HG03175 (cell line): Measurements from ENCODE around the gene ACACB.

ENCODE experiments used
- ATAC-seq: cut with Tn5 transposase; IDR thresholded peaks from one replicate; pipeline ENCODE4 v1.9.1; 2021; ENCODE audit warnings: mild to moderate bottlenecking, moderate library complexity; ENCODE audit not compliant: unreplicated experiment

ACACB gene

DNA sequence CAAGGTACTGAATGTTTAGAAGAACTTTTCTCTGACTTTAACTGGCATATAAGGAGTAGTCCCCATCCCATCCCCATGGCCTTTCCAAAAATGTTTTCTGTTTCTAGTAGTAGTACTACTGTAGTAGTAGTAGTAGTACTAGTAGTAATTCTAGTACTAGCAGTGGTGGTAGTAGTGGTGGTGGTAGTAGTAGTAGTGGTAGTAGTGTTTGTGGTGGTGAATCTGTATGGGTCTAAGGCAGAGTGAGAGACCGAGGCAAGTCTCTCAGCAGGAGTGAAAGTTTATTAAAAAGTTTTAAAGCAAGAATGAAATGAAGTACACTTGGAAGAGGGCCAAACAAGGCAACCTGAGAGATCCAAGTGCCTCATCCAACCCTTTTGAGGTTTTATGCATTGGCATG, 134.1 kb downstream of the ACACB start:
- ATAC-seq = no peak

DNA sequence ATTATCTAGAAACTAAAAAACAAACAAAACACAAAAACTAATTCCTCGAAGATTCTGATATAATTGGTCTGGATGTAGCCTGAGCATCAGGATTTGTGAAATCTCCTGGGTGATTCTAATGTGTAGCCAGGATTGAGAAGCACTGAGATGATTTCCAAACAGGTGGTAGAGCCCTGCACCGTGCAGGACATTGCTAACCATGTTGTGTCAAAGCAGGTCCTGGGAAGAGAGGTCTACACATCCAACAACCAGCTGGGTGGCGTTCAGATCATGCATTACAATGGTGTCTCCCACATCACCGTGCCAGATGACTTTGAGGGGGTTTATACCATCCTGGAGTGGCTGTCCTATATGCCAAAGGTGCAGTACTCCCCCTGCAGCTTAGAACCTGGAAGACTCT, 136.4 kb downstream of the ACACB start:
- ATAC-seq = no peak

GRCh38 chr12:109253913-109254544, 137.6 kb downstream of the ACACB start:
- ATAC-seq = no peak

DNA sequence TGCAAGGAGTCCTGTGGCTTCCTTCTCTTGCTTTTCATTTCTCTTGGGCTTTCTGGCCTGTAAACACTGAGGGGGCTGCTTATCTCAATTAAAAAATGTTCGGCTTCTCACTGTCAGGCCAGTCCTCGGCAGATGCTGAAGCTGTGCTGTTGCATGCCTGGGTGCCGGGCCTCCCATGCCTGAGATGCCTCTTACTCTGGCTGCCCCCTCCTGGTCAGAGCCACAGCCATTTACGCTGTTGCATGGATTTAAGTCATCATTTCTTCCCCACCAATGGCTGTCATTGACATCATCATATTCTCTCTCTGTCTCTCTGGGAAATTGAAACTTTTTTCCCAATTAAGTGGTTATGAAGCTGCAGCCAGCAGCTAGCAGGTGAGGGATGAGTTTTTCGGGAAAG, 139.0 kb downstream of the ACACB start:
- no peak for ATAC-seq

- ATAC-seq = no peak
These were observed 139.6 kb downstream of the ACACB start for GRCh38 chr12:109256011-109256410.

DNA sequence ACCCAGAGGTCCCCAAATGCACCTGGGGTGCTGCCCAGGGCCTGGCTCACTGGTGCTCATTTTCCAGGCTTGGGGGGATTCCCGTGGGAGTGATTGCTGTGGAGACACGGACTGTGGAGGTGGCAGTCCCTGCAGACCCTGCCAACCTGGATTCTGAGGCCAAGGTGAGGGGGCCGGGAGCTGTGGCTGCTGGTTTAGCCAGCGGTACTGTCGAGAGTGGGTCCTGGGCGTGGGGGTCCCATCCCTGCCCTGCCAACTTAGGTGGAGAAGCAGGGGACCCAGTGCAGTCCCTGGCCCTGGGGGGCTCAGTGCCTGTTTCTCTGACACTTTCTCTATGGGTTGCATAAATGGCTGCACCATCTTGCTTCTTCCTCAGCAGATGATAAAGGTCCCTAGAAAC, 141.8 kb downstream of the ACACB start:
- no peak for ATAC-seq

- ATAC-seq = no peak
These were observed 142.5 kb downstream of the ACACB start for GRCh38 chr12:109258607-109259544.

- no peak for ATAC-seq
These were observed 143.1 kb downstream of the ACACB start for GRCh38 chr12:109259545-109259895.

DNA sequence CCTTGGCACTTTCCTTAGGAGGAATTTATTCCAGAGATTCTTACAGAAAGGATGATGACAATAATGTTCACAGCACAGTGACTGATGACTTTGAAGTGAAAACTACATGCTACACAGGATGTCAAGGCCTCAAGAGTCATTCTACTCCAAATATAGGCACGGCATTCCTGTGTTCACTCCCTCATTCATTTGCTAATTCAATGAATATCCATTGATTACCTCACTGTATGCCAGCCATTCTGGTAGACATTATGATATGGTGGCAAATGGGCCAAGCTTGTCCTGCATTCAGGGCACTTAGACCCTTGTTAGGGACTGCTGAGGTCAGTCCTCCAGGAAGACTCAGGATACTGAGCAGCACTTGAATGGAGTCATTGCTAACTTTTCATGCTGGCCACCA, 144.7 kb downstream of the ACACB start:
- ATAC-seq = no peak

- no peak for ATAC-seq
These were observed 145.6 kb downstream of the ACACB start for GRCh38 chr12:109261939-109262338.

DNA sequence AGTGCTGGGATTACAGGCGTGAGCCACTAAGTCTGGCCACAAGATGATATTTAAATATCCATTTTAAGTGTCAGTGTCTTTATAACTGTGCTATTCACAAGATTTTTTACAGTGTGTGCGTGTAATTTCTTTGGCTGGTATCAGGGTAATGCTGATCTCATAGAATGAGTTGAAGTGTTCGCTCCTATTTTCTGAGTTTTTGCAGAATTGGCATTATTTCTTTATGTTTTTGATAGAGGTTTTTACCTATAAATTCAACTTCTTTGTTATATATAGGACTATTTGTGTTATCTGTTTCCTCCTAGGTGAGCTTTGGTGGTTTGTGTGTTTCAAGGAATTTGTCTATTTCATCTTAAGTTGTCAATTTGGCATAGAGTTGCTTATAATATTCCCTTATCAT, 147.1 kb downstream of the ACACB start:
- ATAC-seq = no peak

DNA sequence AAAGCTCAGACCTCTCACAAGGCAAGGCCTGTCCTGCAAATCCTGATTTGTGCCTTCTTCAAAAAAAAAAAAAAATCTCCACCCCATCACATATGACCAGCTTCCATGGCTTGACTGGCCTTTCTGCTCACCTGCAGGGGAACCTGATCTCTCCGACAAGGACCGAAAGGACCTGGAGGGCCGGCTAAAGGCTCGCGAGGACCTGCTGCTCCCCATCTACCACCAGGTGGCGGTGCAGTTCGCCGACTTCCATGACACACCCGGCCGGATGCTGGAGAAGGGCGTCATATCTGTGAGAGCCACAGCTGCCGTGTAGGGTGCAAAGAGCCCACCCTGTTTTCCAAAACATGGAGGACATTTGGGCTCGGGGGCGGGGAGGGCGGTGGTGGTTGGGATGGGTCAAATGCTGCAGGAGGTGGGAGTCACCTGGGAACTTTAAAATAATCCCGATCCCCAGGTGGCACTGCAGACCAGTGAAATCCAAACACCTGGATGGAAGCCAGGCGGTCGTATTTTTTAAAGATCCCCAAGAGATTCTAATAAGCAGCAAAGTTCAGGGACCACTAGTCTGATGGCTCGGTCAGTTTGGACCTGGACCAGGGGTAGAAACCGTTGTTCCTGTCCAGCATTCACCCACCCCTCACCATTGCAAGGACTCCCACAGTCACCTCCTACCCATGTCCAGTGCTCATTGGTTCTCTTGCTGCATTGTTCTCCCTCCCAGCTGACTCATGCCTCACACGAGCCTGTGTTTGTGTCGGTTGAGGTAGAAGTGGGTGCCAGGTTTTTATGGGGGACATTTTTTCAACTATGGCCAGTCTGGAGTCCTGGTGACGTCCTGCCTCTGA, 147.9 kb downstream of the ACACB start:
- no peak for ATAC-seq

GRCh38 chr12:109264943-109265650, 148.7 kb downstream of the ACACB start:
- ATAC-seq = no peak

GRCh38 chr12:109266106-109266879, 149.9 kb downstream of the ACACB start:
- no peak for ATAC-seq

- ATAC-seq = no peak
These were observed 151.0 kb downstream of the ACACB start for GRCh38 chr12:109267361-109267760.

- no peak for ATAC-seq
These were observed 152.5 kb downstream of the ACACB start for GRCh38 chr12:109268896-109269295.

GRCh38 chr12:109269428-109269827, 153.0 kb downstream of the ACACB start:
- ATAC-seq = no peak

DNA sequence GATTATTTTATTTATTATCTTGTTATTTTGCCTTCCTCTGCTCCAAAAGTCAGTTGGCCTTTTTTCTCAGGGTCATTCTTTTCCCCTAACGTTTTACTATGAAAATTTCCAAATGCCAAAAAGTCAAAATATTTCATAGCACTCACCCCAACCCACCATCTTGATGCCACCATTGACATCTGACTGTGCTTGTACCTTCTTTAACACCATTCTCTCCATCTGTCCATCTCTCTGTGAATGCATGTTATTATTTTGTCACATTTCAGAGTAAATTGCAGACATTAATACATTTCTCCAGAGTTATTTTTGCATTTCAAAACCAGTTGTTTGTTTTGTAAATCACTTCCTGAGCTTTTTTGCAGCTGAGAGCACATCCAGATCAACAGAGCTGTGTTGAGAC, 154.1 kb downstream of the ACACB start:
- ATAC-seq = no peak

GRCh38 chr12:109271418-109271817, 155.0 kb downstream of the ACACB start:
- ATAC-seq = no peak

DNA sequence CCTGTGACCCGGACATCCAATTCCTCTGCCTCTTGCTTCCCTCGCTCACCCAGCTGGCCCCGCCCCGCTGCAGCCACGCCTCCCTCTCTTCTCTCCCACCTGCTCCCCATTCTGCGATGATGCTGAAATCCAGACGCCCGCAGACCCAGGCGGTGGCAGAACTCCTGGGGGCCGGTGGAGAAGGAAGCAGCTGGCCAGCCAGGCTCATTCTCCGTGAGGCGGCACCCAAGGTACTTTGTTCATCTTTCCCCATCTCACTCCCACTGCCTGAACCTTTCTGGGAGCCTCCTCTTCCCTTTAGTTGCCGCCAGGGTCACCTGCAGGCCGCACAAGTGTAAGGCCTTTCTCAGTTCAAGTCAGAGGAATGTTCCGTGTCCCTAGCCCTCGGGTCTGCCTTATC, 157.0 kb downstream of the ACACB start:
- ATAC-seq = no peak
